Tibial nerve (tissue), 4 donors: Measurements from ENCODE around the gene OTOL1.

Experiments
- EP300 ChIP-seq, 2 donors: sonication (generic); formaldehyde crosslinking; IDR thresholded peaks; one replicate each; pipeline ENCODE4 v1.6.1; 2017; ENCODE audit warnings: antibody characterized with exemption in 2 of 2, mild to moderate bottlenecking in 1 of 2
- POLR2A ChIP-seq, 2 donors: fragments of 450-650 bp; IDR thresholded peaks; one replicate each; pipeline ENCODE4 v1.6.1; 2017; ENCODE audit warnings: antibody characterized with exemption in 2 of 2, mild to moderate bottlenecking in 2 of 2, moderate library complexity in 2 of 2
- TF ChIP-seq, protein P1 (sequence below), 5 experiments: fragments of 200-600 bp in 3 of 5; fragments of 450-650 bp in 2 of 5; sonication (generic) in 3 of 5; IDR thresholded peaks; one replicate each; pipeline ENCODE4 v1.5.1; 2016 to 2019; ENCODE audit warnings: antibody characterized with exemption in 5 of 5, mild to moderate bottlenecking in 3 of 5, moderate library complexity in 2 of 5

DNA sequence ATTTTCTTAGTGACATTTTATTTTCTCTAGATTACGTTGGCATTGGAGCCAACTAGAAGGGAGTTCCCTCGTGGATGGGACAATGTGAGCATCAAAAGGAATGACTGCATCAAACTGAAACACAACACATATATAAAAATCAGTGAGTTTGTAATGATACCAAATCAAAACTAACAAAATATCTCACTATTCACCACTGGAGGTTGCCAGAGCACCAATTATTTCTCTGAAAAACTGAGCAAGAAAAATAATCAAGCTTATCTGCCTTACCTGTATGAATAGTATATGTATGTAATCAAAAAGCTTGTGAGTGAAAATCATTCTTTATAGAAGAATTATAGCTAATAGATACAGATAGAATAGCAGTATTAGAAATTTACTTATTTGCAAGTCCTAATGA, 46.8 kb upstream of the OTOL1 start:
- TF ChIP-seq, protein P1, sequence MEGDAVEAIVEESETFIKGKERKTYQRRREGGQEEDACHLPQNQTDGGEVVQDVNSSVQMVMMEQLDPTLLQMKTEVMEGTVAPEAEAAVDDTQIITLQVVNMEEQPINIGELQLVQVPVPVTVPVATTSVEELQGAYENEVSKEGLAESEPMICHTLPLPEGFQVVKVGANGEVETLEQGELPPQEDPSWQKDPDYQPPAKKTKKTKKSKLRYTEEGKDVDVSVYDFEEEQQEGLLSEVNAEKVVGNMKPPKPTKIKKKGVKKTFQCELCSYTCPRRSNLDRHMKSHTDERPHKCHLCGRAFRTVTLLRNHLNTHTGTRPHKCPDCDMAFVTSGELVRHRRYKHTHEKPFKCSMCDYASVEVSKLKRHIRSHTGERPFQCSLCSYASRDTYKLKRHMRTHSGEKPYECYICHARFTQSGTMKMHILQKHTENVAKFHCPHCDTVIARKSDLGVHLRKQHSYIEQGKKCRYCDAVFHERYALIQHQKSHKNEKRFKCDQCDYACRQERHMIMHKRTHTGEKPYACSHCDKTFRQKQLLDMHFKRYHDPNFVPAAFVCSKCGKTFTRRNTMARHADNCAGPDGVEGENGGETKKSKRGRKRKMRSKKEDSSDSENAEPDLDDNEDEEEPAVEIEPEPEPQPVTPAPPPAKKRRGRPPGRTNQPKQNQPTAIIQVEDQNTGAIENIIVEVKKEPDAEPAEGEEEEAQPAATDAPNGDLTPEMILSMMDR (IDR thresholded peaks at IDR 0.05), result no peak
- no peak for TF ChIP-seq POLR2A (IDR thresholded peaks at IDR 0.05)
- TF ChIP-seq EP300 (IDR thresholded peaks at IDR 0.05), result no peak
